AG04450 (cell line): ENCODE results near the gene NFKBIL1. TPM values are rescaled to one million over a fixed set of nuclear protein-coding genes. Genes with fewer than 3 reads are reported as not detected.

Experiments
- CTCF ChIA-PET: fragments of 300-600, 350-600 bp; formaldehyde crosslinking; extraction: SDS; loops from one replicate; lab custom pipeline; 2022; ENCODE audit warnings: antibody characterized with exemption, inconsistent platforms; lab: Charles Lee
- POLR2A ChIA-PET: fragments of 350-600 bp; formaldehyde crosslinking; extraction: SDS; loops from one replicate; lab custom pipeline; 2021; ENCODE audit warnings: antibody characterized with exemption, inconsistent platforms; lab: Yijun Ruan, JAX
- DNase-seq: peaks from one replicate; pipeline ENCODE4 v3.0.0-alpha.2; 2011; ENCODE audit warnings: low read depth, low spot score
- H3K27ac ChIP-seq: one replicate; pipeline ENCODE4 v1.5.1; 2012; ENCODE audit warnings: low read depth, low read length, control low read depth
- H3K27me3 ChIP-seq: one replicate; pipeline ENCODE4 v1.6.0; 2012; ENCODE audit warnings: low read length; ENCODE audit not compliant: control insufficient read depth, insufficient read depth
- H3K4me3 ChIP-seq: 2 replicates; pipeline ENCODE4 v1.5.1; 2011; ENCODE audit warnings: mild to moderate bottlenecking, low read depth, low read length, control low read depth
- H3K9me3 ChIP-seq: 2 replicates; pipeline ENCODE4 v1.5.1; 2012; ENCODE audit warnings: low read length; ENCODE audit not compliant: control insufficient read depth, insufficient read depth
- polyA plus RNA-seq: library from polyadenylated mRNA; depleted of rRNA; stranded (reverse); fragments of >200 nt; gene quantifications from 2 replicates; pipeline ENCODE4 v1.2.3, GENCODE V29; 2011
- TF ChIP-seq, protein P1 (sequence below): IDR thresholded peaks from 2 replicates; pipeline ENCODE4 v1.5.1; 2011; ENCODE audit warnings: low read depth, low read length, control low read depth, inconsistent platforms

NFKBIL1 gene
- polyA plus RNA-seq, 1 experiment, result 5.1 TPM

DNA sequence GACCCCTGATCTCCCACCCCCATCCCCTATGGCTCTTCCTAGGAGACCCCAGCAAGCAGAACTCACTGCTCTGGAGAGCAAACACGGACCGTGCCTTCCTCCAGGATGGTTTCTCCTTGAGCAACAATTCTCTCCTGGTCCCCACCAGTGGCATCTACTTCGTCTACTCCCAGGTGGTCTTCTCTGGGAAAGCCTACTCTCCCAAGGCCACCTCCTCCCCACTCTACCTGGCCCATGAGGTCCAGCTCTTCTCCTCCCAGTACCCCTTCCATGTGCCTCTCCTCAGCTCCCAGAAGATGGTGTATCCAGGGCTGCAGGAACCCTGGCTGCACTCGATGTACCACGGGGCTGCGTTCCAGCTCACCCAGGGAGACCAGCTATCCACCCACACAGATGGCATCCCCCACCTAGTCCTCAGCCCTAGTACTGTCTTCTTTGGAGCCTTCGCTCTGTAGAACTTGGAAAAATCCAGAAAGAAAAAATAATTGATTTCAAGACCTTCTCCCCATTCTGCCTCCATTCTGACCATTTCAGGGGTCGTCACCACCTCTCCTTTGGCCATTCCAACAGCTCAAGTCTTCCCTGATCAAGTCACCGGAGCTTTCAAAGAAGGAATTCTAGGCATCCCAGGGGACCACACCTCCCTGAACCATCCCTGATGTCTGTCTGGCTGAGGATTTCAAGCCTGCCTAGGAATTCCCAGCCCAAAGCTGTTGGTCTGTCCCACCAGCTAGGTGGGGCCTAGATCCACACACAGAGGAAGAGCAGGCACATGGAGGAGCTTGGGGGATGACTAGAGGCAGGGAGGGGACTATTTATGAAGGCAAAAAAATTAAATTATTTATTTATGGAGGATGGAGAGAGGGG is 26.1 kb downstream of the NFKBIL1 start:
- Histone ChIP-seq H3K27ac (no peak overlapping the region), H3K4me3 (no peak overlapping the region), H3K27me3 (peaks cover 39% of the 10 kb centered on the region), H3K9me3 (no peaks in the 10 kb centered on the region; the same call in 1 of the 2 replicates)
- TF ChIP-seq, protein P1, sequence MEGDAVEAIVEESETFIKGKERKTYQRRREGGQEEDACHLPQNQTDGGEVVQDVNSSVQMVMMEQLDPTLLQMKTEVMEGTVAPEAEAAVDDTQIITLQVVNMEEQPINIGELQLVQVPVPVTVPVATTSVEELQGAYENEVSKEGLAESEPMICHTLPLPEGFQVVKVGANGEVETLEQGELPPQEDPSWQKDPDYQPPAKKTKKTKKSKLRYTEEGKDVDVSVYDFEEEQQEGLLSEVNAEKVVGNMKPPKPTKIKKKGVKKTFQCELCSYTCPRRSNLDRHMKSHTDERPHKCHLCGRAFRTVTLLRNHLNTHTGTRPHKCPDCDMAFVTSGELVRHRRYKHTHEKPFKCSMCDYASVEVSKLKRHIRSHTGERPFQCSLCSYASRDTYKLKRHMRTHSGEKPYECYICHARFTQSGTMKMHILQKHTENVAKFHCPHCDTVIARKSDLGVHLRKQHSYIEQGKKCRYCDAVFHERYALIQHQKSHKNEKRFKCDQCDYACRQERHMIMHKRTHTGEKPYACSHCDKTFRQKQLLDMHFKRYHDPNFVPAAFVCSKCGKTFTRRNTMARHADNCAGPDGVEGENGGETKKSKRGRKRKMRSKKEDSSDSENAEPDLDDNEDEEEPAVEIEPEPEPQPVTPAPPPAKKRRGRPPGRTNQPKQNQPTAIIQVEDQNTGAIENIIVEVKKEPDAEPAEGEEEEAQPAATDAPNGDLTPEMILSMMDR, result no peak
- ChIA-PET POLR2A (no interaction called here), CTCF (interaction anchor here (0.7 to 1.2 kb wide), 3 partner anchors 8 to 25 kb away, joined by 3 to 8 read pairs (median 3); no protein-coding TSS in a partner anchor)
- DNase-seq, result no peak

DNA sequence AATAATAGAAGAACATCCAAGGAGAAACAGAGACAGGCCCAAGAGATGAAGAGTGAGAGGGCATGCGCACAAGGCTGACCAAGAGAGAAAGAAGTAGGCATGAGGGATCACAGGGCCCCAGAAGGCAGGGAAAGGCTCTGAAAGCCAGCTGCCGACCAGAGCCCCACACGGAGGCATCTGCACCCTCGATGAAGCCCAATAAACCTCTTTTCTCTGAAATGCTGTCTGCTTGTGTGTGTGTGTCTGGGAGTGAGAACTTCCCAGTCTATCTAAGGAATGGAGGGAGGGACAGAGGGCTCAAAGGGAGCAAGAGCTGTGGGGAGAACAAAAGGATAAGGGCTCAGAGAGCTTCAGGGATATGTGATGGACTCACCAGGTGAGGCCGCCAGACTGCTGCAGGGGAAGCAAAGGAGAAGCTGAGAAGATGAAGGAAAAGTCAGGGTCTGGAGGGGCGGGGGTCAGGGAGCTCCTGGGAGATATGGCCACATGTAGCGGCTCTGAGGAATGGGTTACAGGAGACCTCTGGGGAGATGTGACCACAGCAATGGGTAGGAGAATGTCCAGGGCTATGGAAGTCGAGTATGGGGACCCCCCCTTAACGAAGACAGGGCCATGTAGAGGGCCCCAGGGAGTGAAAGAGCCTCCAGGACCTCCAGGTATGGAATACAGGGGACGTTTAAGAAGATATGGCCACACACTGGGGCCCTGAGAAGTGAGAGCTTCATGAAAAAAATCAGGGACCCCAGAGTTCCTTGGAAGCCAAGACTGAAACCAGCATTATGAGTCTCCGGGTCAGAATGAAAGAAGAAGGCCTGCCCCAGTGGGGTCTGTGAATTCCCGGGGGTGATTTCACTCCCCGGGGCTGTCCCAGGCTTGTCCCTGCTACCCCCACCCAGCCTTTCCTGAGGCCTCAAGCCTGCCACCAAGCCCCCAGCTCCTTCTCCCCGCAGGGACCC is 27.0 kb downstream of the NFKBIL1 start:
- POLR2A ChIA-PET, result no interaction called here
- Histone ChIP-seq H3K27me3 (peaks cover 39% of the 10 kb centered on the region), H3K9me3 (no peaks in the 10 kb centered on the region; the same call in 1 of the 2 replicates), H3K4me3 (no peak overlapping the region), H3K27ac (no peak overlapping the region)
- no peak for DNase-seq
- TF ChIP-seq, protein P1, result no peak
- CTCF ChIA-PET, result interaction anchor here (0.7 to 1.2 kb wide), 4 partner anchors 8 to 24 kb away, joined by 3 to 8 read pairs (median 3); no protein-coding TSS in a partner anchor

DNA sequence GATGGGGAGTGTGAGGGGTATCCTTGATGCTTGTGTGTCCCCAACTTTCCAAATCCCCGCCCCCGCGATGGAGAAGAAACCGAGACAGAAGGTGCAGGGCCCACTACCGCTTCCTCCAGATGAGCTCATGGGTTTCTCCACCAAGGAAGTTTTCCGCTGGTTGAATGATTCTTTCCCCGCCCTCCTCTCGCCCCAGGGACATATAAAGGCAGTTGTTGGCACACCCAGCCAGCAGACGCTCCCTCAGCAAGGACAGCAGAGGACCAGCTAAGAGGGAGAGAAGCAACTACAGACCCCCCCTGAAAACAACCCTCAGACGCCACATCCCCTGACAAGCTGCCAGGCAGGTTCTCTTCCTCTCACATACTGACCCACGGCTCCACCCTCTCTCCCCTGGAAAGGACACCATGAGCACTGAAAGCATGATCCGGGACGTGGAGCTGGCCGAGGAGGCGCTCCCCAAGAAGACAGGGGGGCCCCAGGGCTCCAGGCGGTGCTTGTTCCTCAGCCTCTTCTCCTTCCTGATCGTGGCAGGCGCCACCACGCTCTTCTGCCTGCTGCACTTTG is 28.0 kb downstream of the NFKBIL1 start, which contains the start of gene TNF:
TSS of gene TNF (plus strand) at position 231 of the 567 bp plus-strand sequence. CDS start at position 408, 177 bp downstream.
- Histone ChIP-seq H3K27me3 (peaks cover 35% of the 10 kb centered on the region), H3K27ac (no peak within 1 kb of the TSS), H3K4me3 (no peak within 1 kb of the TSS), H3K9me3 (no peaks in the 10 kb centered on the region; the same call in 1 of the 2 replicates)
- no peak for DNase-seq
- TF ChIP-seq, protein P1, result no peak
- CTCF ChIA-PET, result interaction anchor here (9.5 kb wide), 1 partner anchor 22 kb away, joined by 132 read pairs; no protein-coding TSS in a partner anchor
- POLR2A ChIA-PET, result no interaction called here

DNA sequence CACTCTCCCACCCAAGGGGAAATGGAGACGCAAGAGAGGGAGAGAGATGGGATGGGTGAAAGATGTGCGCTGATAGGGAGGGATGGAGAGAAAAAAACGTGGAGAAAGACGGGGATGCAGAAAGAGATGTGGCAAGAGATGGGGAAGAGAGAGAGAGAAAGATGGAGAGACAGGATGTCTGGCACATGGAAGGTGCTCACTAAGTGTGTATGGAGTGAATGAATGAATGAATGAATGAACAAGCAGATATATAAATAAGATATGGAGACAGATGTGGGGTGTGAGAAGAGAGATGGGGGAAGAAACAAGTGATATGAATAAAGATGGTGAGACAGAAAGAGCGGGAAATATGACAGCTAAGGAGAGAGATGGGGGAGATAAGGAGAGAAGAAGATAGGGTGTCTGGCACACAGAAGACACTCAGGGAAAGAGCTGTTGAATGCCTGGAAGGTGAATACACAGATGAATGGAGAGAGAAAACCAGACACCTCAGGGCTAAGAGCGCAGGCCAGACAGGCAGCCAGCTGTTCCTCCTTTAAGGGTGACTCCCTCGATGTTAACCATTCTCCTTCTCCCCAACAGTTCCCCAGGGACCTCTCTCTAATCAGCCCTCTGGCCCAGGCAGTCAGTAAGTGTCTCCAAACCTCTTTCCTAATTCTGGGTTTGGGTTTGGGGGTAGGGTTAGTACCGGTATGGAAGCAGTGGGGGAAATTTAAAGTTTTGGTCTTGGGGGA is 28.7 kb downstream of the NFKBIL1 start:
- no peak overlapping the region for H3K4me3 ChIP-seq
- TF ChIP-seq, protein P1, result no peak
- DNase-seq, result no peak
- H3K27ac ChIP-seq, result no peak overlapping the region
- CTCF ChIA-PET, result interaction anchor here (0.6 to 9.5 kb wide), 3 partner anchors 18 to 30 kb away, joined by 3 to 132 read pairs (median 3); partner anchors contain the start of gene ATP6V1G2
- H3K27me3 ChIP-seq, result peaks cover 35% of the 10 kb centered on the region
- H3K9me3 ChIP-seq, result no peaks in the 10 kb centered on the region; the same call in 1 of the 2 replicates
- POLR2A ChIA-PET, result no interaction called here
